ENCODE results near the gene AMOTL1. TPM values are rescaled to one million over a fixed set of nuclear protein-coding genes. Genes with fewer than 3 reads are reported as not detected.

The AMOTL1 gene
- total and polyA plus RNA-seq, 12 donors: 3.0 to 26.7 (median 19.5) TPM

- H3K27ac ChIP-seq: no peak overlapping the region
These were observed 112.1 kb downstream of the AMOTL1 start for GRCh38 chr11:94880216-94880615.

GRCh38 chr11:94882931-94883330, 114.8 kb downstream of the AMOTL1 start:
- 60 to 90% (median 87%) methylated on average over 1 to 2 of the region's 2 CpGs for WGBS, 4 donors
- Histone ChIP-seq H3K9me3 (replicated peaks in 1 of 3) (no peaks in the 10 kb centered on the region), H3K27ac (no peak overlapping the region), H3K4me1 (replicated peaks in 1 of 2) (peaks cover 0 to 5% of the 10 kb centered on the region in 2 donors), H3K36me3 (replicated peaks in 1 of 2) (no peaks in the 10 kb centered on the region), H3K27me3 (no peaks in the 10 kb centered on the region), H3K4me3 (no peak overlapping the region)
- TF ChIP-seq CTCF (IDR thresholded peaks at IDR 0.05) (no peak), POLR2A (IDR thresholded peaks at IDR 0.05) (no peak)
- no peak for DNase-seq
- intact Hi-C loops (cut with DNase I): no loop called here

More at GRCh38 chr11:94880216-94880615, 112.1 kb downstream of the AMOTL1 start:
- Histone ChIP-seq H3K4me3 (no peak overlapping the region), H3K36me3 (replicated peaks in 1 of 2) (no peaks in the 10 kb centered on the region), H3K4me1 (replicated peaks in 1 of 2) (peaks cover 8 to 24% of the 10 kb centered on the region in 2 donors), H3K27me3 (no peaks in the 10 kb centered on the region), H3K9me3 (replicated peaks in 1 of 3) (no peaks in the 10 kb centered on the region)
- 91 to 96% (median 95%) methylated on average over 4 of the region's 4 CpGs for WGBS, 4 donors
- intact Hi-C loops (cut with DNase I): no loop called here
- no peak for DNase-seq
- TF ChIP-seq POLR2A (IDR thresholded peaks at IDR 0.05) (no peak), CTCF (IDR thresholded peaks at IDR 0.05) (no peak)

- H3K27ac ChIP-seq: no peak overlapping the region
- intact Hi-C loops (cut with DNase I): no loop called here
- TF ChIP-seq POLR2A (IDR thresholded peaks at IDR 0.05): no peak
- no peak for TF ChIP-seq CTCF (IDR thresholded peaks at IDR 0.05)
- H3K27me3 ChIP-seq: no peaks in the 10 kb centered on the region
- H3K9me3 ChIP-seq (replicated peaks in 1 of 3): no peaks in the 10 kb centered on the region
- no peaks in the 10 kb centered on the region for H3K4me1 ChIP-seq (replicated peaks in 1 of 2)
- no peaks in the 10 kb centered on the region for H3K36me3 ChIP-seq (replicated peaks in 1 of 2)
- DNase-seq: no peak
- H3K4me3 ChIP-seq: no peak overlapping the region
These were observed 115.7 kb downstream of the AMOTL1 start for GRCh38 chr11:94883878-94884277.

- Histone ChIP-seq H3K4me3 (no peak overlapping the region), H3K9me3 (replicated peaks in 1 of 3) (no peaks in the 10 kb centered on the region), H3K27me3 (no peaks in the 10 kb centered on the region), H3K4me1 (replicated peaks in 1 of 2) (no peaks in the 10 kb centered on the region), H3K36me3 (replicated peaks in 1 of 2) (no peaks in the 10 kb centered on the region), H3K27ac (no peak overlapping the region)
- DNase-seq: no peak
- no peak for TF ChIP-seq CTCF (IDR thresholded peaks at IDR 0.05)
- no peak for TF ChIP-seq POLR2A (IDR thresholded peaks at IDR 0.05)
- WGBS, 4 donors: 77 to 89% (median 83%) methylated on average over 6 of the region's 6 CpGs
- intact Hi-C loops (cut with DNase I): no loop called here
These were observed 116.2 kb downstream of the AMOTL1 start for GRCh38 chr11:94884376-94884775.

Measured in adrenal gland (tissue), 12 donors.